GM21717 (cell line): ENCODE data around the gene AGTPBP1.

Experiments
- ATAC-seq: cut with Tn5 transposase; IDR thresholded peaks from one replicate; pipeline ENCODE4 v1.9.1; 2021; ENCODE audit warnings: mild to moderate bottlenecking, moderate library complexity; ENCODE audit not compliant: unreplicated experiment

AGTPBP1 gene

GRCh38 chr9:85541876-85542275, 199.9 kb downstream of the AGTPBP1 start:
- ATAC-seq = no peak

- ATAC-seq = no peak
These were observed 205.2 kb downstream of the AGTPBP1 start for GRCh38 chr9:85536514-85536913.

- no peak for ATAC-seq
These were observed 205.7 kb downstream of the AGTPBP1 start for GRCh38 chr9:85536076-85536475.

- no peak for ATAC-seq
These were observed 207.4 kb downstream of the AGTPBP1 start for GRCh38 chr9:85534340-85534739.

GRCh38 chr9:85533538-85533937, 208.2 kb downstream of the AGTPBP1 start:
- no peak for ATAC-seq

- no peak for ATAC-seq
These were observed 211.0 kb downstream of the AGTPBP1 start for GRCh38 chr9:85530721-85531120.

- ATAC-seq = no peak
These were observed 213.1 kb downstream of the AGTPBP1 start for GRCh38 chr9:85528607-85529006.

- no peak for ATAC-seq
These were observed 213.6 kb downstream of the AGTPBP1 start for GRCh38 chr9:85528142-85528541.

- ATAC-seq = no peak
These were observed 214.3 kb downstream of the AGTPBP1 start for GRCh38 chr9:85527331-85528020.

- no peak for ATAC-seq
These were observed 217.2 kb downstream of the AGTPBP1 start for GRCh38 chr9:85524531-85524930.

GRCh38 chr9:85523202-85523601, 218.6 kb downstream of the AGTPBP1 start:
- no peak for ATAC-seq

- ATAC-seq = no peak
These were observed 219.2 kb downstream of the AGTPBP1 start for GRCh38 chr9:85522459-85523092.

- no peak for ATAC-seq
These were observed 220.2 kb downstream of the AGTPBP1 start for GRCh38 chr9:85521371-85522197.

GRCh38 chr9:85516976-85517637, 224.6 kb downstream of the AGTPBP1 start:
- ATAC-seq = no peak

- ATAC-seq = no peak
These were observed 225.3 kb downstream of the AGTPBP1 start for GRCh38 chr9:85516455-85516854.

GRCh38 chr9:85515021-85515420, 226.7 kb downstream of the AGTPBP1 start:
- ATAC-seq = no peak

- no peak for ATAC-seq
These were observed 227.5 kb downstream of the AGTPBP1 start for GRCh38 chr9:85514256-85514655.

- ATAC-seq = no peak
These were observed 230.0 kb downstream of the AGTPBP1 start for GRCh38 chr9:85511746-85512145.

- no peak for ATAC-seq
These were observed 230.8 kb downstream of the AGTPBP1 start for GRCh38 chr9:85510830-85511504.

- ATAC-seq = no peak
These were observed 233.1 kb downstream of the AGTPBP1 start for GRCh38 chr9:85508616-85509015.

- no peak for ATAC-seq
These were observed 236.1 kb downstream of the AGTPBP1 start for GRCh38 chr9:85505612-85506011.
